HEK293 (cell line): ENCODE data around the gene LRRC59.
A peak's percentile ranks its signal among the peaks of the same experiment; 100 is the strongest.

Source experiments
- EGR2 ChIP-seq: fragments of 450-650 bp; formaldehyde crosslinking; IDR thresholded peaks from 2 replicates; pipeline ENCODE4 v1.5.1; 2016; ENCODE audit warnings: low read depth, missing biosample characterization, missing genetic modification characterization
- HOXD13 ChIP-seq: sonication (generic); formaldehyde crosslinking; IDR thresholded peaks from 2 replicates; pipeline ENCODE4 v1.8.0; 2022; ENCODE audit warnings: missing genetic modification reagents, borderline replicate concordance
- KLF8 ChIP-seq: fragments of 450-650 bp; formaldehyde crosslinking; IDR thresholded peaks from 2 replicates; pipeline ENCODE4 v1.5.1; 2016; ENCODE audit warnings: missing biosample characterization, missing genetic modification characterization
- ZBTB17 ChIP-seq: fragments of 450-650 bp; formaldehyde crosslinking; IDR thresholded peaks from 2 replicates; pipeline ENCODE4 v1.5.1; 2016; ENCODE audit warnings: missing biosample characterization, missing genetic modification characterization
- ZBTB21 ChIP-seq: fragments of 450-650 bp; formaldehyde crosslinking; IDR thresholded peaks from 2 replicates; pipeline ENCODE4 v1.5.1; 2017; ENCODE audit warnings: missing biosample characterization, missing genetic modification characterization
- ZNF10 ChIP-seq: fragments of 450-650 bp; formaldehyde crosslinking; IDR thresholded peaks from 2 replicates; pipeline ENCODE4 v1.5.1; 2017; ENCODE audit warnings: missing biosample characterization, missing genetic modification characterization
- ZNF155 ChIP-seq: fragments of 450-650 bp; formaldehyde crosslinking; IDR thresholded peaks from 2 replicates; pipeline ENCODE4 v1.5.1; 2016; ENCODE audit warnings: missing biosample characterization, missing genetic modification characterization
- ZNF174 ChIP-seq: fragments of 450-650 bp; formaldehyde crosslinking; IDR thresholded peaks from 2 replicates; pipeline ENCODE4 v1.5.0; 2017; ENCODE audit warnings: missing biosample characterization, mild to moderate bottlenecking, missing genetic modification characterization
- ZNF292 ChIP-seq: fragments of 450-650 bp; formaldehyde crosslinking; IDR thresholded peaks from 2 replicates; pipeline ENCODE4 v1.5.1; 2016; ENCODE audit warnings: low read depth, missing biosample characterization, missing genetic modification characterization, borderline replicate concordance
- TF ChIP-seq, protein P1 (sequence below): fragments of 450-650 bp; formaldehyde crosslinking; IDR thresholded peaks from 2 replicates; pipeline ENCODE4 v1.5.1; 2017; ENCODE audit warnings: missing biosample characterization, missing genetic modification characterization
- TF ChIP-seq, protein P2 (sequence below): fragments of 450-650 bp; formaldehyde crosslinking; IDR thresholded peaks from 2 replicates; pipeline ENCODE4 v1.5.1; 2016; ENCODE audit warnings: missing biosample characterization, missing genetic modification characterization
- TF ChIP-seq, protein P3 (sequence below): fragments of 450-650 bp; formaldehyde crosslinking; IDR thresholded peaks from 2 replicates; pipeline ENCODE4 v1.5.0; 2017; ENCODE audit warnings: missing biosample characterization, missing genetic modification characterization, borderline replicate concordance
- TF ChIP-seq, protein P4 (sequence below): fragments of 450-650 bp; formaldehyde crosslinking; IDR thresholded peaks from 2 replicates; pipeline ENCODE4 v1.5.1; 2017; ENCODE audit warnings: missing biosample characterization, missing genetic modification characterization
- TF ChIP-seq, protein P5 (sequence below): fragments of 450-650 bp; formaldehyde crosslinking; IDR thresholded peaks from 2 replicates; pipeline ENCODE4 v1.5.1; 2016; ENCODE audit warnings: missing biosample characterization, missing genetic modification characterization
- TF ChIP-seq, protein P6 (sequence below): fragments of 450-650 bp; formaldehyde crosslinking; conservative IDR thresholded peaks from 2 replicates; pipeline ENCODE4 v1.5.1; 2016; ENCODE audit warnings: low read depth, missing biosample characterization, missing genetic modification characterization
- TF ChIP-seq, protein P7 (sequence below): fragments of 450-650 bp; formaldehyde crosslinking; IDR thresholded peaks from 2 replicates; pipeline ENCODE4 v1.5.1; 2016; ENCODE audit warnings: missing biosample characterization, missing genetic modification characterization
- TF ChIP-seq, protein P8 (sequence below): fragments of 450-650 bp; formaldehyde crosslinking; IDR thresholded peaks from 2 replicates; pipeline ENCODE4 v1.5.1; 2016; ENCODE audit warnings: missing biosample characterization, missing genetic modification characterization

LRRC59 gene

DNA sequence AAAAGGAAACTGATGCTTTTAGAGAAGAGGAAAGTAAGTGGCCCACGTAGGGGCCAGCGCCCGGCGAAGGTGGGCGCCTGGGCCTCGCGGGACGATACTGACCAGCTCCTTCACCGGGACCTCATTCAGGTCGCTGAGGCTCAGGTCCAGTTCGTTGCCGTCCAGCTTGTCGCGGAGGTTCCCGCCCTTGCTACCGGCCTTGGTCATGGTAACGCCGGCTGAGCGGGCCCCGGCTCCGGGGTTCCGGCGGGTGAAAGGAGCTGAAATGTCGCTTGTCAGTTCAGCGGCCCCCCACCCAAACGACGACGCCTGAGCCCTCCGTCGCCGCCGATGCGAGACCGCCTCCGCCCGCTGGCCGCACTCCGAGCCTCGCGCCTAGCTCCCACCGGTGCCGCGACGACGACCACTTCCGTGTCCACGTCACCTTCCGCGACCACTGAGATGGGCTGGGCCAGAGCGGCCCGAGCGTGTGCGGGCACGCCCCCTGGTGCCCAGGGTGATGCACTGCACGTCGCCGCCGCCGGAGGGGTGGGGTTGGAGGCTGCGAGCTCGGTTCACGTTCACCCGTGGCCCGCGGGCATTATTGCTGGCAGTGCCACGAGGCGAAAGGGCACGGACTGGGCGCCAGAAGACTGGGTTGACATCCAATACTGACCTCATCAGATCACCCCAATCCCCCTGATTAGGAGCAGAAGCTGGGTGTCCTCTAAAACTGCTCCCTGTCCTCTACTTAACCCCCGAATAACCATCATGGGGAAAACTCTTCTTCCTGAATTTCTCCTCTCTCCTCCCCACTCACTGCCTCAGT lies at the start of gene LRRC59 (continued):
- TF ChIP-seq, protein P1, sequence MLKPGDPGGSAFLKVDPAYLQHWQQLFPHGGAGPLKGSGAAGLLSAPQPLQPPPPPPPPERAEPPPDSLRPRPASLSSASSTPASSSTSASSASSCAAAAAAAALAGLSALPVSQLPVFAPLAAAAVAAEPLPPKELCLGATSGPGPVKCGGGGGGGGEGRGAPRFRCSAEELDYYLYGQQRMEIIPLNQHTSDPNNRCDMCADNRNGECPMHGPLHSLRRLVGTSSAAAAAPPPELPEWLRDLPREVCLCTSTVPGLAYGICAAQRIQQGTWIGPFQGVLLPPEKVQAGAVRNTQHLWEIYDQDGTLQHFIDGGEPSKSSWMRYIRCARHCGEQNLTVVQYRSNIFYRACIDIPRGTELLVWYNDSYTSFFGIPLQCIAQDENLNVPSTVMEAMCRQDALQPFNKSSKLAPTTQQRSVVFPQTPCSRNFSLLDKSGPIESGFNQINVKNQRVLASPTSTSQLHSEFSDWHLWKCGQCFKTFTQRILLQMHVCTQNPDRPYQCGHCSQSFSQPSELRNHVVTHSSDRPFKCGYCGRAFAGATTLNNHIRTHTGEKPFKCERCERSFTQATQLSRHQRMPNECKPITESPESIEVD (tag by site-specific recombination) = no peak
- TF ChIP-seq, protein P2, sequence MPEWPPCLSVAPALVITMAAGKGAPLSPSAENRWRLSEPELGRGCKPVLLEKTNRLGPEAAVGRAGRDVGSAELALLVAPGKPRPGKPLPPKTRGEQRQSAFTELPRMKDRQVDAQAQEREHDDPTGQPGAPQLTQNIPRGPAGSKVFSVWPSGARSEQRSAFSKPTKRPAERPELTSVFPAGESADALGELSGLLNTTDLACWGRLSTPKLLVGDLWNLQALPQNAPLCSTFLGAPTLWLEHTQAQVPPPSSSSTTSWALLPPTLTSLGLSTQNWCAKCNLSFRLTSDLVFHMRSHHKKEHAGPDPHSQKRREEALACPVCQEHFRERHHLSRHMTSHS (tag by site-specific recombination) = peak; percentile 63; the same call in 1 of the 2 replicates
- TF ChIP-seq ZNF292 (tag by site-specific recombination) (no peak), ZNF10 (tag by site-specific recombination) (no peak), HOXD13 (CRISPR knock-in tag) (peak; percentile 68), ZNF174 (no peak), ZNF155 (tag by site-specific recombination) (no peak), EGR2 (tag by site-specific recombination) (peak; percentile 56), ZBTB17 (tag by site-specific recombination) (peak; percentile 93), ZBTB21 (peak; percentile 83), KLF8 (tag by site-specific recombination) (peak; percentile 93)
- TF ChIP-seq, protein P3, sequence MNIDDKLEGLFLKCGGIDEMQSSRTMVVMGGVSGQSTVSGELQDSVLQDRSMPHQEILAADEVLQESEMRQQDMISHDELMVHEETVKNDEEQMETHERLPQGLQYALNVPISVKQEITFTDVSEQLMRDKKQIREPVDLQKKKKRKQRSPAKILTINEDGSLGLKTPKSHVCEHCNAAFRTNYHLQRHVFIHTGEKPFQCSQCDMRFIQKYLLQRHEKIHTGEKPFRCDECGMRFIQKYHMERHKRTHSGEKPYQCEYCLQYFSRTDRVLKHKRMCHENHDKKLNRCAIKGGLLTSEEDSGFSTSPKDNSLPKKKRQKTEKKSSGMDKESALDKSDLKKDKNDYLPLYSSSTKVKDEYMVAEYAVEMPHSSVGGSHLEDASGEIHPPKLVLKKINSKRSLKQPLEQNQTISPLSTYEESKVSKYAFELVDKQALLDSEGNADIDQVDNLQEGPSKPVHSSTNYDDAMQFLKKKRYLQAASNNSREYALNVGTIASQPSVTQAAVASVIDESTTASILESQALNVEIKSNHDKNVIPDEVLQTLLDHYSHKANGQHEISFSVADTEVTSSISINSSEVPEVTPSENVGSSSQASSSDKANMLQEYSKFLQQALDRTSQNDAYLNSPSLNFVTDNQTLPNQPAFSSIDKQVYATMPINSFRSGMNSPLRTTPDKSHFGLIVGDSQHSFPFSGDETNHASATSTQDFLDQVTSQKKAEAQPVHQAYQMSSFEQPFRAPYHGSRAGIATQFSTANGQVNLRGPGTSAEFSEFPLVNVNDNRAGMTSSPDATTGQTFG (tag by site-specific recombination) = peak; percentile 95
- TF ChIP-seq, protein P4, sequence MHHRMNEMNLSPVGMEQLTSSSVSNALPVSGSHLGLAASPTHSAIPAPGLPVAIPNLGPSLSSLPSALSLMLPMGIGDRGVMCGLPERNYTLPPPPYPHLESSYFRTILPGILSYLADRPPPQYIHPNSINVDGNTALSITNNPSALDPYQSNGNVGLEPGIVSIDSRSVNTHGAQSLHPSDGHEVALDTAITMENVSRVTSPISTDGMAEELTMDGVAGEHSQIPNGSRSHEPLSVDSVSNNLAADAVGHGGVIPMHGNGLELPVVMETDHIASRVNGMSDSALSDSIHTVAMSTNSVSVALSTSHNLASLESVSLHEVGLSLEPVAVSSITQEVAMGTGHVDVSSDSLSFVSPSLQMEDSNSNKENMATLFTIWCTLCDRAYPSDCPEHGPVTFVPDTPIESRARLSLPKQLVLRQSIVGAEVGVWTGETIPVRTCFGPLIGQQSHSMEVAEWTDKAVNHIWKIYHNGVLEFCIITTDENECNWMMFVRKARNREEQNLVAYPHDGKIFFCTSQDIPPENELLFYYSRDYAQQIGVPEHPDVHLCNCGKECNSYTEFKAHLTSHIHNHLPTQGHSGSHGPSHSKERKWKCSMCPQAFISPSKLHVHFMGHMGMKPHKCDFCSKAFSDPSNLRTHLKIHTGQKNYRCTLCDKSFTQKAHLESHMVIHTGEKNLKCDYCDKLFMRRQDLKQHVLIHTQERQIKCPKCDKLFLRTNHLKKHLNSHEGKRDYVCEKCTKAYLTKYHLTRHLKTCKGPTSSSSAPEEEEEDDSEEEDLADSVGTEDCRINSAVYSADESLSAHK (tag by site-specific recombination) = peak; percentile 54; the same call in 1 of the 2 replicates
- TF ChIP-seq, protein P5, sequence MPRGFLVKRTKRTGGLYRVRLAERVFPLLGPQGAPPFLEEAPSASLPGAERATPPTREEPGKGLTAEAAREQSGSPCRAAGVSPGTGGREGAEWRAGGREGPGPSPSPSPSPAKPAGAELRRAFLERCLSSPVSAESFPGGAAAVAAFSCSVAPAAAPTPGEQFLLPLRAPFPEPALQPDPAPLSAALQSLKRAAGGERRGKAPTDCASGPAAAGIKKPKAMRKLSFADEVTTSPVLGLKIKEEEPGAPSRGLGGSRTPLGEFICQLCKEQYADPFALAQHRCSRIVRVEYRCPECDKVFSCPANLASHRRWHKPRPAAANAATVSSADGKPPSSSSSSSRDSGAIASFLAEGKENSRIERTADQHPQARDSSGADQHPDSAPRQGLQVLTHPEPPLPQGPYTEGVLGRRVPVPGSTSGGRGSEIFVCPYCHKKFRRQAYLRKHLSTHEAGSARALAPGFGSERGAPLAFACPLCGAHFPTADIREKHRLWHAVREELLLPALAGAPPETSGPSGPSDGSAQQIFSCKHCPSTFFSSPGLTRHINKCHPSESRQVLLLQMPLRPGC (tag by site-specific recombination) = peak; percentile 91
- TF ChIP-seq, protein P6, sequence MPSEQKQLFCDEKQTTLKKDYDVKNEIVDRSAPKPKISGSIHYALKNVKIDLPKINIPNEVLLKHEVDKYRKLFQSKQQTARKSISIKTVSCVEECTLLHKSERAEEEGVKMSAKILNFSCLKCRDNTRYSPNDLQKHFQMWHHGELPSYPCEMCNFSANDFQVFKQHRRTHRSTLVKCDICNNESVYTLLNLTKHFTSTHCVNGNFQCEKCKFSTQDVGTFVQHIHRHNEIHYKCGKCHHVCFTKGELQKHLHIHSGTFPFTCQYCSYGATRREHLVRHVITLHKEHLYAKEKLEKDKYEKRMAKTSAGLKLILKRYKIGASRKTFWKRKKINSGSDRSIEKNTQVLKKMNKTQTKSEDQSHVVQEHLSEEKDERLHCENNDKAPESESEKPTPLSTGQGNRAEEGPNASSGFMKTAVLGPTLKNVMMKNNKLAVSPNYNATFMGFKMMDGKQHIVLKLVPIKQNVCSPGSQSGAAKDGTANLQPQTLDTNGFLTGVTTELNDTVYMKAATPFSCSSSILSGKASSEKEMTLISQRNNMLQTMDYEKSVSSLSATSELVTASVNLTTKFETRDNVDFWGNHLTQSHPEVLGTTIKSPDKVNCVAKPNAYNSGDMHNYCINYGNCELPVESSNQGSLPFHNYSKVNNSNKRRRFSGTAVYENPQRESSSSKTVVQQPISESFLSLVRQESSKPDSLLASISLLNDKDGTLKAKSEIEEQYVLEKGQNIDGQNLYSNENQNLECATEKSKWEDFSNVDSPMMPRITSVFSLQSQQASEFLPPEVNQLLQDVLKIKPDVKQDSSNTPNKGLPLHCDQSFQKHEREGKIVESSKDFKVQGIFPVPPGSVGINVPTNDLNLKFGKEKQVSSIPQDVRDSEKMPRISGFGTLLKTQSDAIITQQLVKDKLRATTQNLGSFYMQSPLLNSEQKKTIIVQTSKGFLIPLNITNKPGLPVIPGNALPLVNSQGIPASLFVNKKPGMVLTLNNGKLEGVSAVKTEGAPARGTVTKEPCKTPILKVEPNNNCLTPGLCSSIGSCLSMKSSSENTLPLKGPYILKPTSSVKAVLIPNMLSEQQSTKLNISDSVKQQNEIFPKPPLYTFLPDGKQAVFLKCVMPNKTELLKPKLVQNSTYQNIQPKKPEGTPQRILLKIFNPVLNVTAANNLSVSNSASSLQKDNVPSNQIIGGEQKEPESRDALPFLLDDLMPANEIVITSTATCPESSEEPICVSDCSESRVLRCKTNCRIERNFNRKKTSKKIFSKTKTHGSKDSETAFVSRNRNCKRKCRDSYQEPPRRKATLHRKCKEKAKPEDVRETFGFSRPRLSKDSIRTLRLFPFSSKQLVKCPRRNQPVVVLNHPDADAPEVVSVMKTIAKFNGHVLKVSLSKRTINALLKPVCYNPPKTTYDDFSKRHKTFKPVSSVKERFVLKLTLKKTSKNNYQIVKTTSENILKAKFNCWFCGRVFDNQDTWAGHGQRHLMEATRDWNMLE = peak; percentile 60; the same call in 1 of the 2 replicates
- TF ChIP-seq, protein P7, sequence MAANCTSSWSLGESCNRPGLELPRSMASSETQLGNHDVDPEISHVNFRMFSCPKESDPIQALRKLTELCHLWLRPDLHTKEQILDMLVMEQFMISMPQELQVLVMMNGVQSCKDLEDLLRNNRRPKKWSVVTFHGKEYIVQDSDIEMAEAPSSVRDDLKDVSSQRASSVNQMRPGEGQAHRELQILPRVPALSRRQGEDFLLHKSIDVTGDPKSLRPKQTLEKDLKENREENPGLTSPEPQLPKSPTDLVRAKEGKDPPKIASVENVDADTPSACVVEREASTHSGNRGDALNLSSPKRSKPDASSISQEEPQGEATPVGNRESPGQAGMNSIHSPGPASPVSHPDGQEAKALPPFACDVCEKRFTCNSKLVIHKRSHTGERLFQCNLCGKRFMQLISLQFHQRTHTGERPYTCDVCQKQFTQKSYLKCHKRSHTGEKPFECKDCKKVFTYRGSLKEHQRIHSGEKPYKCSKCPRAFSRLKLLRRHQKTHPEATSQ (tag by site-specific recombination) = peak; percentile 96
- TF ChIP-seq, protein P8, sequence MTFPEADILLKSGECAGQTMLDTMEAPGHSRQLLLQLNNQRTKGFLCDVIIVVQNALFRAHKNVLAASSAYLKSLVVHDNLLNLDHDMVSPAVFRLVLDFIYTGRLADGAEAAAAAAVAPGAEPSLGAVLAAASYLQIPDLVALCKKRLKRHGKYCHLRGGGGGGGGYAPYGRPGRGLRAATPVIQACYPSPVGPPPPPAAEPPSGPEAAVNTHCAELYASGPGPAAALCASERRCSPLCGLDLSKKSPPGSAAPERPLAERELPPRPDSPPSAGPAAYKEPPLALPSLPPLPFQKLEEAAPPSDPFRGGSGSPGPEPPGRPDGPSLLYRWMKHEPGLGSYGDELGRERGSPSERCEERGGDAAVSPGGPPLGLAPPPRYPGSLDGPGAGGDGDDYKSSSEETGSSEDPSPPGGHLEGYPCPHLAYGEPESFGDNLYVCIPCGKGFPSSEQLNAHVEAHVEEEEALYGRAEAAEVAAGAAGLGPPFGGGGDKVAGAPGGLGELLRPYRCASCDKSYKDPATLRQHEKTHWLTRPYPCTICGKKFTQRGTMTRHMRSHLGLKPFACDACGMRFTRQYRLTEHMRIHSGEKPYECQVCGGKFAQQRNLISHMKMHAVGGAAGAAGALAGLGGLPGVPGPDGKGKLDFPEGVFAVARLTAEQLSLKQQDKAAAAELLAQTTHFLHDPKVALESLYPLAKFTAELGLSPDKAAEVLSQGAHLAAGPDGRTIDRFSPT (tag by site-specific recombination) = peak; percentile 99
